Lung (tissue), 12 donors: Measurements from ENCODE around the gene NR5A2. TPM values are rescaled to one million over a fixed set of nuclear protein-coding genes. Genes with fewer than 3 reads are reported as not detected.

Experiments used
- ATAC-seq: fragments of 200-7000 bp; cut with Tn5 transposase; one replicate; pipeline ENCODE4 v1.9.1; 2020; ENCODE audit warnings: moderate number of reproducible peaks; ENCODE audit not compliant: insufficient read depth, low FRiP score
- DNase-seq, 3 donors: peaks; one replicate each; pipeline ENCODE4 v3.0.0-alpha.2; 2013 to 2017
- H3K27ac ChIP-seq, 2 donors: one replicate each; pipeline ENCODE4 v1.5.1; 2013; ENCODE audit warnings: mild to moderate bottlenecking in 2 of 2, moderate library complexity in 2 of 2, control low read depth in 1 of 2, inconsistent platforms in 1 of 2, low read depth in 1 of 2, low read length in 1 of 2
- H3K27me3 ChIP-seq, 3 donors: one replicate each; pipeline ENCODE4 v1.5.1; 2013; ENCODE audit warnings: low read length in 2 of 3; ENCODE audit not compliant: control insufficient read depth in 3 of 3, insufficient read depth in 3 of 3
- H3K36me3 ChIP-seq, 4 donors: one replicate each; pipeline ENCODE4 v1.5.1; 2013; ENCODE audit warnings: low read length in 4 of 4, mild to moderate bottlenecking in 1 of 4, moderate library complexity in 1 of 4; ENCODE audit not compliant: control insufficient read depth in 4 of 4, insufficient read depth in 4 of 4
- H3K4me1 ChIP-seq, 5 donors: one replicate each; pipeline ENCODE4 v1.5.1; 2013; ENCODE audit warnings: low read length in 5 of 5, mild to moderate bottlenecking in 2 of 5, moderate library complexity in 1 of 5; ENCODE audit not compliant: control insufficient read depth in 5 of 5, insufficient read depth in 5 of 5
- H3K4me3 ChIP-seq: one replicate; pipeline ENCODE4 v1.5.1; 2013; ENCODE audit warnings: mild to moderate bottlenecking, control low read depth, moderate library complexity
- H3K9ac ChIP-seq, 2 donors: one replicate each; pipeline ENCODE4 v1.5.1; 2013; ENCODE audit warnings: low read length in 2 of 2, control low read depth in 1 of 2; ENCODE audit not compliant: insufficient read depth in 1 of 2
- H3K9me3 ChIP-seq, 4 donors: one replicate each; pipeline ENCODE4 v1.5.1; 2013; ENCODE audit warnings: low read length in 3 of 4, mild to moderate bottlenecking in 1 of 4, moderate library complexity in 1 of 4; ENCODE audit not compliant: control insufficient read depth in 4 of 4, insufficient read depth in 3 of 4
- WGBS, 2 donors: extraction: QIAGEN DNeasy Blood & Tissue Kit; methylation state at CpG; one replicate each; pipeline ENCODE4 v1.1.7; 2013; 5-methylcytosine and 5-hydroxymethylcytosine counted together
- polyA plus RNA-seq, 2 donors: library from polyadenylated mRNA; stranded (reverse); fragments of 200-250 nt; gene quantifications; one replicate each; pipeline ENCODE4 v1.2.1, GENCODE V29; 2013
- total RNA-seq, 2 donors: library from RNA; depleted of rRNA in 1 of 2; stranded (reverse); fragments of >200 nt in 1 of 2; gene quantifications; one replicate each; pipeline ENCODE4 v1.2.1, GENCODE V29; 2014 to 2021
- TF ChIP-seq, protein P1 (sequence below): IDR thresholded peaks from 2 replicates; pipeline ENCODE4 v1.5.1; 2012; ENCODE audit warnings: mild to moderate bottlenecking; ENCODE audit errors: control extremely low read depth, extremely low read depth
- donor health status: control.
- donor health status: control.
- donor health status: Bipolar disorder and iron deficiency.
- donor health status: healthy.
- donor health status: DM: yes; HTN: yes; CAD: no.

The NR5A2 gene
- total and polyA plus RNA-seq, 4 donors: 1.2 to 8.5 (median 2.6) TPM

DNA sequence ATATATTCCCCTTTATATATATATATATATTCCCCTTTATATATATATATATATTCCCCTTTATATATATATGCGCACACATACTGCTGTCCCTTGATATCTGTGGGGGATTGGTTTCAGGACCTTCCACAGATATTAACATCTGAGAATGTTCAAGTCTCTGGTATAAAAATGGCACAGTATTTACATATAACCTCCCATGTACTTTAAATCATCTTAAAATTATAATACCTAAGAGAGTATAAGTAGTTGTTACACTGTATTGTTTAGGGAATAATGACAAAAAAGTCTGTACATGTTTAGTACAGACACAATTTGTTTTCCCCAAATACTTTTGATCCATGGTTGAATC, 45.8 kb downstream of the NR5A2 start:
- ATAC-seq (no peak), DNase-seq (no peak)
- peaks cover 0 to 2% (median 0%) of the 10 kb centered on the region in 4 donors for H3K9me3 ChIP-seq
- peaks cover 0 to 12% (median 4%) of the 10 kb centered on the region in 3 donors for H3K27me3 ChIP-seq
- no peak overlapping the region for H3K27ac ChIP-seq
- TF ChIP-seq, protein P1, sequence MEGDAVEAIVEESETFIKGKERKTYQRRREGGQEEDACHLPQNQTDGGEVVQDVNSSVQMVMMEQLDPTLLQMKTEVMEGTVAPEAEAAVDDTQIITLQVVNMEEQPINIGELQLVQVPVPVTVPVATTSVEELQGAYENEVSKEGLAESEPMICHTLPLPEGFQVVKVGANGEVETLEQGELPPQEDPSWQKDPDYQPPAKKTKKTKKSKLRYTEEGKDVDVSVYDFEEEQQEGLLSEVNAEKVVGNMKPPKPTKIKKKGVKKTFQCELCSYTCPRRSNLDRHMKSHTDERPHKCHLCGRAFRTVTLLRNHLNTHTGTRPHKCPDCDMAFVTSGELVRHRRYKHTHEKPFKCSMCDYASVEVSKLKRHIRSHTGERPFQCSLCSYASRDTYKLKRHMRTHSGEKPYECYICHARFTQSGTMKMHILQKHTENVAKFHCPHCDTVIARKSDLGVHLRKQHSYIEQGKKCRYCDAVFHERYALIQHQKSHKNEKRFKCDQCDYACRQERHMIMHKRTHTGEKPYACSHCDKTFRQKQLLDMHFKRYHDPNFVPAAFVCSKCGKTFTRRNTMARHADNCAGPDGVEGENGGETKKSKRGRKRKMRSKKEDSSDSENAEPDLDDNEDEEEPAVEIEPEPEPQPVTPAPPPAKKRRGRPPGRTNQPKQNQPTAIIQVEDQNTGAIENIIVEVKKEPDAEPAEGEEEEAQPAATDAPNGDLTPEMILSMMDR: no peak
- no peaks in the 10 kb centered on the region for H3K36me3 ChIP-seq
- H3K4me3 ChIP-seq: no peak overlapping the region
- no peak overlapping the region for H3K9ac ChIP-seq
- 93 to 100% methylated on average over 1 of the region's 1 CpG for WGBS, 2 donors
- H3K4me1 ChIP-seq: peaks cover 2 to 16% (median 5%) of the 10 kb centered on the region in 5 donors

DNA sequence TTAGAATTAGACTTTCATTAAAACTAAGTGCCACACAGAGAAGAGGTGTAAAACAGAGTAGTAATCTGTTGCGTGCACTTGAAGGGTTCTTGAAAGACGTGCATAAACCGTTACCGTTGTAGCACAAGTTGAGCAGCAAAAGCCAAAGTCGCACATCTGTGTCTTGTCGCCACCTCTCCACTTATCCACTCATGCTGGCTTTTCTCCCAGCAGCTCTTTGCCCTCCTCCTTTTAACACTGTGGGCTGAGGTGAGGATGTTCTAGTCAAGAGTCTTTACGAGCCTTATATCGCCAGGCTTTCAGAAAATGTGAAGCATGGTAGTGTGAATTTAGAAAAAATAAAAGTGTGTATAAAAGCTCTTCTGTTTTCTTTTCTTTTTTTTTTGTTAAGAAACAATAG, 48.0 kb downstream of the NR5A2 start:
- DNase-seq: peak; percentile 19 to 67 (median 44)
- H3K27ac ChIP-seq: peak overlapping the region in 1 of 2 donors; percentile 16
- peaks cover 0 to 2% (median 0%) of the 10 kb centered on the region in 4 donors for H3K9me3 ChIP-seq
- 25 to 40% methylated on average over 8 of the region's 8 CpGs for WGBS, 2 donors
- H3K9ac ChIP-seq: no peak overlapping the region
- peak; percentile 41 for ATAC-seq
- peaks cover 0 to 6% (median 4%) of the 10 kb centered on the region in 3 donors for H3K27me3 ChIP-seq
- H3K36me3 ChIP-seq: no peaks in the 10 kb centered on the region
- no peak overlapping the region for H3K4me3 ChIP-seq
- peaks cover 2 to 16% (median 5%) of the 10 kb centered on the region in 5 donors for H3K4me1 ChIP-seq
- TF ChIP-seq, protein P1: no peak

DNA sequence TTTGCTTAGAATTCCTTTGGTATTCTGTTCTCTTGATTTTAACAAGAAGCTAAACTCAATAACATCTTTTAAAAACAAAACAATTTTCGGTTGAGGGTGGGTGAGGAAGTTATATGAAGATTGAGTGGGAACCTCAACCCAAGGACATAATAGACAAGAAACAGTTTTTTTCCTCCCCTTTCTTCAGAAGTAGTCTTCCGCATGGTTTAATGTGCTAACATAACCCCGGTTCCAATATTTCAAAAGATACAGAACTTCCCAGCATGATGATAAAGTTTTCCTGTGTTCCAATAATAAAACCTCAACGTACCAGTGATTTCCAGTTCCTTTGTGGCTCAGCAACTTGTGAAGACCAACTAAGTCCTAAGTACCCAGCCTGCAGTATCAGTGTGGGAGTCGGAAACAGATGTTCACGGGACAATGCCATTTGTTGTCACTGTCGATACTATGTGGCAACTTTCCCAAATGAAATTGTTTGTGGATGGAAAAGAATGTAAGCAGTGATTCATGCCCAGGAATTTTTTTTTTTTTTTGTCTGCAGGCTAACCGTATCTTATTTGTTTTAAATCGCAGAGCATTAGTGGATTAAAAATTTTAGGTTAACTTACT, 48.5 kb downstream of the NR5A2 start:
- Histone ChIP-seq H3K27ac (no peak overlapping the region), H3K9me3 (peaks cover 0 to 2% (median 0%) of the 10 kb centered on the region in 4 donors), H3K27me3 (peaks cover 0 to 4% (median 2%) of the 10 kb centered on the region in 3 donors), H3K4me1 (peaks cover 2 to 16% (median 5%) of the 10 kb centered on the region in 5 donors), H3K4me3 (no peak overlapping the region), H3K9ac (no peak overlapping the region), H3K36me3 (no peaks in the 10 kb centered on the region)
- TF ChIP-seq, protein P1: no peak
- DNase-seq (peak; percentile 60 to 88 (median 88)), ATAC-seq (peak; percentile 34)
- 36 to 53% methylated on average over 9 of the region's 9 CpGs for WGBS, 2 donors
